Tongue (tissue), 2 donors: Measurements from ENCODE around the gene CTXN1. TPM values are rescaled to one million over a fixed set of nuclear protein-coding genes. Genes with fewer than 3 reads are reported as not detected.
A peak's percentile ranks its signal among the peaks of the same experiment; 100 is the strongest.

Source experiments
- DNase-seq: peaks from one replicate; pipeline ENCODE4 v3.0.0-alpha.2; 2015
- total RNA-seq: library from RNA; depleted of rRNA; stranded (reverse); fragments of >200 nt; gene quantifications from one replicate; pipeline ENCODE4 v1.2.3, GENCODE V29; 2014

Gene CTXN1
- total RNA-seq, 1 donor from 2014 or later, result 0.31 TPM

DNA sequence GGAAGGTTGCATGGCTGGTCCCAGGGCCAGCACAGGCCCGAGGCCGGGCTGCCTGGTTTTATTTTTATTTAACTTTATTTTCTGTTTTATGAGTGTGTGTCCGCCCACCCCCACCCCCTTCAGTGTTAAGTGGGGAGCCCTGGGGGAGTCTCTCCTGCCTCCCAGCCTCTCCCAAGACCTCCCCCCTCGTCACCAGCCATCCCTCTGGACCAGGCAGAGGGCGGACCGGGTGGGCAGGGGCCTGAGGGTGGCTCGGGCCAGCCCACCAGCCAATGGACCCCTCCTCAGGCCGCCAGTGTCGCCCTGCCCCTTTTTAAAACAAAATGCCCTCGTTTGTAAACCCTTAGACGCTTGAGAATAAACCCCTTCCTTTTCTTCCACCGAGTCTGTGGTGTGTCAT is 11.8 kb downstream of the CTXN1 start:
- DNase-seq, result no peak

DNA sequence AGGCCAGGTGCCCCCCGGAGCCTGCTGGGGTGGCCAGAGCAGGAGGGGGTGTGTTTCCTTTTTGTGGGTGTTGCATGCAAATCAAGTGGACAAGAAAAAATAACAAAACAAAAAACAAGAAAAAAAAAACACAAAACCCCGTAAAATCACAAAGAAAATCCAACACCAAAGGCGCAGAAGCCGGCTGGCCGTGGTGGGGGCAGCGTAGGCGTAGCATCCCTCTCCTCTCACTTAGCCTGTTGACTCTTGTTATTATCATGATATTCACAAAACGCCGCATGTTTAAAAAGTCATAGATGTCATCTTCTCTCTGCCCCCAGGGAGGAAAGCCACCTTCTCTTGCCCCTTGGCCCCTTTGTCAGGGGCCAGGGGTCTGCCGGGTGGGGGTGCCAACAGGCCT is 12.3 kb downstream of the CTXN1 start:
- no peak for DNase-seq

DNA sequence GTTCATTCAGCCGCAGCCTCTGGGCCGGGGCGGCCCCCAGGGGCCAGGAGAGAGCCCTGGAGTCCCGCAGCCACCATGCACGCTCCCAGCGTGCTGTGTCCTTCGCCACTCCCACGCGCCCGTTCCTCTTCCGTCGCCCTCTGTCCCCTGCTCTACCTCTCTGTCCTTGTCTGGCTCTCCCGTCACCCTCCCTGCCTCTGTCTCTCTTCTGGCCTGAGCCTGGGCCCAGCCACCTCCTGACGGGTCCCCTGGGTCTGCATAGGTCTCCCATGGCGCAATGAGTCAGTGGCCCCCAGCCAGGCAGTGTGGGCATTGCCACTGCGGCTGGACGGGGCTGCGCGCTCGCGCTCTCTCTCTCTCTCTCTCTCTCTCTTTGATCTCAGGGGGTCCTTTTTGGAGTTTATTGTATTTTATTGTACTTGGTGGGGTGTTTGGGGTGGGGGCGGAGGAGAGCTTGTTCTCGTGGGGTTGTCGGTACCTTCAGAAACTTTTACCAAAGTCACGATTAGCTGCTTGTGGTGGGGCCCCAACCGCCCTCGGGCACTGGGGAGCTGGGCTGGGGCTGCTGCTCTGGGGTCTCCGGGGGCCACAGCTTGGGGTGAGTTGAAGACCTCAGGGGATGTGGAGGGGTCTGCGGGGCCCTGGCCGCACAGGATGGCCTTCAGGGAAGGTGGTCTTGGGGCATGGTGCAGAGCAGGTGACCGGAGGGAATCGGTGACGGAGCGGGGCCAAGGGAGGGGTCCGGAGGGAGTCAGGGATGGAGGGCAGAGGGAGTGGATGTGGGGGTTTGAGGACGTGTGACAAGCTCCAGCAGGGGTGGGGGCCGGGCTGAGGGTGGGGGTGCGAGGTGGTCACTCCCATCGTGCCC is 13.0 kb downstream of the CTXN1 start:
- no peak for DNase-seq

DNA sequence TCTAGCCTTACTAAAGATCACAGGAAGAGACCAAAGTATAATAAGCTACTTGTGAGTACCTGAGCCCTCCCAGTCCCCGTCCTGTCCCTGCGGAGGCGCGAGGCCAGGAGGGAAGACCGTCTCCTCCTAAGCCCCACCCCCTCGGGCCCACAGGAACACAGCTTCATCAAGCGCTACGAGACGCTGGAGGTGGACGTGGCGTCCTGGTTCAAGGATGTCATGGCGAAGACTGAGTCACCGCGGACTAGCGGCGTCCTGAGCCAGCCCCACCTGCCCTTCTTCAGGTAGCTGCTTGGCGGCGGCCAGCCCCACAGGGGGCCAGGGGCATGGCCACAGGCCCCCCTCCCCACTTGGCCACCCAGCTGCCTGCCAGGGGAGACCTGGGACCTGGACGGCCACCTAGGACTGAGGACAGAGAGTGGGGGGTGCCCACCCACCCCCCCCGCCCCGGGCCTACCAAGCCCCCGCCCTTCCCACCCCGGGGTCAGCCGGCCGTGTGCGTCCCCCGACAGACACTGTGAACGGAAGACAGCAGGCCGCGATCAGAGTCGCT is 13.7 kb downstream of the CTXN1 start:
- no peak for DNase-seq

DNA sequence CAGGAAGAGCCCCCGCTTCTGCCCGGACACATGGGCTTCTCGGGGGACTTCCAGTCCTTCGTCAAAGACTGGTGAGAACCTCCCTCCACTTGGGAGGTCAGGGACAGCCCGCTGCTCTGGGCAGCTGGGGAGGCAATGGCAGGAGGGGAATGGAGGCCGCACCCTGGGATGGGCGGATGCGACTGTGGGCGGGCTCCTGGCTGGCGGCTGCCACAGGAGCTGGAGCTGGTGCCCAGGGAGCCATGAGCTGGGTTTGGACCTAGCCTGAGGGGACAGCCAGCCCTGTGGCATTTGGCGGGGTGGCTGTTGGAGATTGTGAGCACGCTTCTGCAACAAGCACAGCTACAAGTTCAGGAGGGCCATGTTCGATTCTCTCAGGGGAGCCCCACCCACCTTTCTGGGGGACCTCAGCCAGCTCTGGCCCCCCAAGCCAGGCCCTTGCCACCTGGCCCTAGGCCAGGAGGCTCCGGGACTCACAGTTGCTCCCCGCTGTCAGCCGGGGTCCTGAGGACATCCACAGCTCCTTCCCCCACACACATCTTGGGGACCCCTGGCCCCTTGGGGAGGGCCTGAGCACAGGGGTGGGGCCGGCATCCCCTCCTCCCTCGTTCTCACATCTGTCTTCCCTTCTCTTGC is 14.3 kb downstream of the CTXN1 start:
- DNase-seq, result no peak

DNA sequence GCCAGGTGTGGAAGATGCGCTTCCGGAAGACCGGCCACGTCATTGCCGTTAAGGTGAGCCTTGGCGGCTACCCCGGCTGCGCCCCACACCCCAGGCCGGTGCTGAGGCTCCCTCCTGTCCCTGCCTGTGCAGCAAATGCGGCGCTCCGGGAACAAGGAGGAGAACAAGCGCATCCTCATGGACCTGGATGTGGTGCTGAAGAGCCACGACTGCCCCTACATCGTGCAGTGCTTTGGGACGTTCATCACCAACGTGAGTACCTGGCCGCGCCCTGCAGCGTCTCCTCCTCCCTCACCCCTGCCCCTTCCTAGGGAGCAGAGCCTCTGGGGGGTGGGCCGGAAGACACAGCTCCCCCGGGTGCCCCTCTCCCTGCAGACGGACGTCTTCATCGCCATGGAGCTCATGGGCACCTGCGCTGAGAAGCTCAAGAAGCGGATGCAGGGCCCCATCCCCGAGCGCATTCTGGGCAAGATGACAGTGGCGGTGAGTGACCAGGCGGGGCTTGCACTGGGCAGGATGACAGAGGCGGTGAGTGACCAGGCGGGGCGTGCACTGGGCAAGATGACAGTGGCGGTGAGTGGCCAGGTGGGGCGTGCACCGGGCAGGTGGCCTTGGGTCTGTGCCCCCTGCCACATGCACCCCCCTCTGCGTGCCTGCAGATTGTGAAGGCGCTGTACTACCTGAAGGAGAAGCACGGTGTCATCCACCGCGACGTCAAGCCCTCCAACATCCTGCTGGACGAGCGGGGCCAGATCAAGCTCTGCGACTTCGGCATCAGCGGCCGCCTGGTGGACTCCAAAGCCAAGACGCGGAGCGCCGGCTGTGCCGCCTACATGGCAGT is 15.4 kb downstream of the CTXN1 start:
- no peak for DNase-seq

DNA sequence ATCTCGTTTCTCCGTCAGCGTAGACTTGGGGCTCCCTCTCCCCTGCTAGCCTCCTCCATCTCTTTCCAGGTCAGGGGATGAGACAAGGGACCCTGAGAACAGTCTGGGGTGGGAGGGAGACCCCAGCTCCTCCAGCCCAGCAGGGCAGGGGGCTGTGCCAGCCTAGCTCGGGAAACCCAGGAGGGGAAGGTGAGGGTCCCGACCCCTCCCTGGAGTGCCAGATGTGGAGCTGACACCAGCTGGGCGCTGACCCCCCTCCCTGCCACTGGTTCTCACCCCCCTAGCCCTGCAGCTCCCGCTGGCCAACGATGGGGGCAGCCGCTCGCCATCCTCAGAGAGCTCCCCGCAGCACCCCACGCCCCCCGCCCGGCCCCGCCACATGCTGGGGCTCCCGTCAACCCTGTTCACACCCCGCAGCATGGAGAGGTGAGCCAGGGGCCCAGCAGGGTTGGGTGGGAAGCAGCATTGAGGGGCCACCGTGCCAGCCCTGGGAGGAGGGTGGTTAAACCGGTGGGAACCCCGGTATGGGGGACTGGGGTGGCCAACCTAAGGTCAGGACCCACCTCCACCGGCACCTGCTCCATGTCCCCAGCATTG is 16.4 kb downstream of the CTXN1 start:
- DNase-seq, result no peak

DNA sequence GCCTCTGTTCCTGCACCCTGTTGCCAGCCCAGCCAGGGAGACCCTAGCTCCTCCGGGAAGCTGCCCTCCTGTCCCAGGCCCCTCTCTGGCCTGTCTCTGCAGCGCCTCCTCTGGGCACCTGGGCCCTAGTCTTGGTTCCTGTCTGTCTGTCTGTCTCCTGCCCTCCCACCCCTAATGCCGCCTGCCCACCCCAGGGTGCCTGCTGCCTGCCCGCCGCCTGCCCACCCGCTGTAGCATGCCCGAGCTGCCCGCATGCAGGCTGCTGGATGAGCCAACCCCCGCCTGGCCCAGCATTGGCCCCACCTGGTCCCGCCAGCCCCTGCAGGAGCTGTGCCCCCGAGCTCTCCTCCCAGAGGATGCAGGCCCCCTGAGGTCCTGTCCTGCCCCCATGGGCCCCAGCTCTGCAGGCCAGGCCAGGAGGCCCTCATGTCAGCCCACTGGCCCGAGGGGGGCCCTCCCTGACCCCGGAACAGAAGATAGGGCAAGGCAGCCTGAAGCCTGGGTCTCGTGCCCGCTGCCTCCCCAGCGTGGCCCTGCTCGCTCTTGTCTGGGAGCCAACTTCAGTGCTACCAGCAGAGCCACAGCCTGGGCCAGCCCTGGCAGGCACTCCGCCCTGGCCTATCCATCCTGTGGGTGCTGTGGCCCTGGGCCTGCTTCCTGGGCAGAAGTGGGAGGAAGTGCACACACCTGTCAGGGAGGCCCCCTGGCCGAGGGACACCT is 17.0 kb downstream of the CTXN1 start:
- no peak for DNase-seq

DNA sequence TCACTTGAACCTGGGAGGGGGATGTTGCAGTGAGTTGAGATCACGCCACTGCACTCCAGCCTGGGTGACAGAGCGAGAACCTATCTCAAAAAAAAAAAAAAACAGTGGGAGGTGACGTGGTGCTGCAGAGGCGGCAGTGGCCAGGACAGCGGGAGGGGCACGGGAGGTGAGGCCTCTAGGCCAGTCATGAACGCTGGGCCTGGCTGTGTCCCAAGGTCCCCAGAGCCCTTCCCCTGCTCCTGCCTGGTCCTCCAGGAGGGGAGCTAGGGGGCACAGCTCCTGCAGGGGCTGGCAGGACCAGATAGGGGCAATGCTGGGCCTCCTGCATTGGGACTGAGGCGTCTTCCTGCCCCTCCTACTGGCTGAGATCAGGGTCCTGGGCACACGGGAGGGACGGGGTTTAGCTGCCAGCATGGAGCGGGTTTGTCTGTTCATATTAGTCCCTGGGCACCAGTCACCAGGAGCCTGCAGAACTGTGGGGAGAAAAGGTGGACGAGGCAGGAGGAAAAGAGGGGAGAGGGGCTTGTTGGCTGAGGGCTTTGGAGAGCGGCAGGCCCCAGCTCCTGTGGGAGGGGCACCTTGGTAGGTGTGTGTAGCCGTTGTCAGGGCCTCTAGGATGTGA is 17.7 kb downstream of the CTXN1 start:
- no peak for DNase-seq

DNA sequence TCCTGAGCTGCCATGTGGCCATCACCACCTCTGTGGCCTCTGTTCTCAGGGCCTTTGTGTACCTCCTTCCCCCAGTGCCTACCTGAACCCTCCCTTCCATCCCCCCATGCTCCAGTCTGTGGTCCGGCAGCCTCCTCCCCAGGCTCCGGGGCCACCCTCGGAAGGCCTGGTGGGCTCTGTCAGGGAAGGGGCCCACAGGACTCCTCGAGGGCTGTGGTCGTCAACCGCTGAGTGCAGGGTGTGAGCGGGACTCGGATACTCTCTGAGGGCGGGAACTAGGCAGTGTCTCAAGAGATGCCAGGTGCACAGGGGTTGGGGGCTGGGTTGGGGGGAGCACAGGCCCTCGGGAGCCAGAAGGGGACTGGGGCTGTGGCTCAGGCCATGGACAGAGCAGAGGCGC is 18.4 kb downstream of the CTXN1 start:
- no peak for DNase-seq

DNA sequence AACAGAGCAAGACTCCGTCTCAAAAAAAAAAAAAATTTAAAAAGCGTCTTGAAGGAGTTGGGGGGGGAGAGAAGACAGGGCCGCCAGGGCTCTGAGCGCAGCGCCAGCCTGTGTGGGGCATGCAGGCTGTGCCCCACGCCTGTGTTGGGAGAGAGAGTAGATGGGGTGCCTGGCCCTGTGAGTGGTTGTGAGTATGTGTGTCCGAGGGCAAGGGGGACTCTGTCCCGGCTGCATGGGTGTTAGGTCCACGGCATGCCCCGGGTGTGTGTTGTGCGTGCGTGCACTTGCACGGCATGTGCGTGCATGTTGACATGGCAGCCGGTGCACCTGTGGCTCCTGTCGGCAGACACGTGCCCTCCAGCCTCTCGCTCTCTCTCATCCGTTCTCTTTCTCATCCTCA is 18.8 kb downstream of the CTXN1 start:
- no peak for DNase-seq

DNA sequence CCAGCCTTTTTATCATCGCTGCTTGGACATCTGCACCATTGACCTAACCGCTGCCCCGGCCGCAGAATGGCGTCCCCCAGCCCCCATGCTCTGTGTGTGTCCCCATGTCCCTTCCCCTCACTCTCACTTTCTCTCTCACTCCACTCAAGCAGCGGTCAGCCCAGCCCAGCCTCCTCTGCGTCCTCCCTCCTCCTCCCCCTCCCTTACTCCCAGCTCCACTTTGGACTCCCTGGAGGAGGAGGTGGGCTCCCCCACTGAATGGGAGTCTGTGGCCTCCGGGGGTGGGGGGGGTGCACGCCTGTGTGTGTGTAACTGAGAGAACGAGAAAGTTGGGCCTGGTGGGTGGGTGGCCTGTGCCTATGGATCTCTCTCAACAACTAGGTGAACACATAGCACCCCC is 20.1 kb downstream of the CTXN1 start:
- DNase-seq, result no peak

DNA sequence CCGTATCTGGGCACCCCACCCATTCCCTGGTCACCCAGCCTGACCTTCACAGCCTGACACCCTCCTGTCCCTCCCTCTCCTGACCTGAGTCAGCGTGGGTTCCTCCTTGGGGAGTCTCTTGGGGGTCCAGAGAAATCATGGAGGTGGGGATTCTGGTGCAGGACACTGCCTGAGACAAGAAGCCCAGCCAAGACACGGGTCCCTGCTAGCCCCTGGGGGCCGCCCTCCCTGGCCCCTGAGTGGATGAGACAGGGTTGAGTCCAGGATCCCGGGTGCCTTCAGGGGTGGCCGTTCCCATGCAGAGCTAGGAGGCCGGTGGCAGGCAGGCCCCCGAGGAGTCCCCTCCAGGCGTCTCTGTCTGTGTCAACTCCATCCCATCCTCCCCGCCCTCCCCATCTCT is 20.7 kb downstream of the CTXN1 start:
- no peak for DNase-seq

DNA sequence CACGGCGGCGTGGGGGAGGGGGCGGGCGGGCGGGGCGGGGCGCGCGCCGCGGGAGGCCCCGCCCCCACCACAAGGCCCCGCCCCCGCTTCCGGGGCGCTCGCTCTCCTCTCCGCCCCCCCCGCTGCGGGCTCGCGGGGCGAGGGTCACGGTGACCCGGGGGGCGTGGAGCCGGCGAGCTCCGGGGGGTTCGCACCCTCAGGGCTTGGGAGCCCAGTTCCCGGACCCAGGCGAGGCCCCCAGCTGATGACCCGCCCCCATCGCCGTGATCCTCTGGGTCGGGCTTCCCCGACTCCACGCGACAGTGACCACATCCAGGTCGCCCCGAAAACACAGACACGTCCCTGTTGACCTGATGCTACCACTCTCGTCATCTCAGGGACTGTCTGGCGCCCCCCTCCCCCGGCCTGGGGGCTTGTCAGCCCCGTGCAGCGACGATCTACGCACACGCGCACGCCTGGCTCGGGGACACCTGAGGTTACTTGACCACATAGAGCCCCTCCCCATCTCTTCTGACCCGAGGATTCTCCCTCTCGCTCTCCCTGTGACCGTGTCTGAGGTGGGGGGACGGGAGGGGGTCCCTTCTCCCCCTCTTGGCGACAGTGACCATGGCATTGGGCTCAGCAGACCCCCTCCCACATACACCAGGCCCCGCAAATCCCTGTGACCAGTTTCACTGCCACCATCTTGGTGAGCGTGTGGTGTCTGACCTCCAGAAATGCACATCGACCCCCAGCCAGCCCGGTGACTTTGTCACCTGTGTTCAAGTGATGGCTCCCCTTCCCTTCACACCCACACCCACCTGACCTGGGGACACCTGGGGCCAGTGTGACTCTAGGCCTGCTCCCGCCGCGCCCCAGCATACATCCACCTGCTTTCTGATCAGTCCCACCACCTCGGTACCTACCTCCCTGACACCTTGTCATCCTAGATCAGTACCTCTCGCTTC is 21.6 kb downstream of the CTXN1 start:
- no peak for DNase-seq

DNA sequence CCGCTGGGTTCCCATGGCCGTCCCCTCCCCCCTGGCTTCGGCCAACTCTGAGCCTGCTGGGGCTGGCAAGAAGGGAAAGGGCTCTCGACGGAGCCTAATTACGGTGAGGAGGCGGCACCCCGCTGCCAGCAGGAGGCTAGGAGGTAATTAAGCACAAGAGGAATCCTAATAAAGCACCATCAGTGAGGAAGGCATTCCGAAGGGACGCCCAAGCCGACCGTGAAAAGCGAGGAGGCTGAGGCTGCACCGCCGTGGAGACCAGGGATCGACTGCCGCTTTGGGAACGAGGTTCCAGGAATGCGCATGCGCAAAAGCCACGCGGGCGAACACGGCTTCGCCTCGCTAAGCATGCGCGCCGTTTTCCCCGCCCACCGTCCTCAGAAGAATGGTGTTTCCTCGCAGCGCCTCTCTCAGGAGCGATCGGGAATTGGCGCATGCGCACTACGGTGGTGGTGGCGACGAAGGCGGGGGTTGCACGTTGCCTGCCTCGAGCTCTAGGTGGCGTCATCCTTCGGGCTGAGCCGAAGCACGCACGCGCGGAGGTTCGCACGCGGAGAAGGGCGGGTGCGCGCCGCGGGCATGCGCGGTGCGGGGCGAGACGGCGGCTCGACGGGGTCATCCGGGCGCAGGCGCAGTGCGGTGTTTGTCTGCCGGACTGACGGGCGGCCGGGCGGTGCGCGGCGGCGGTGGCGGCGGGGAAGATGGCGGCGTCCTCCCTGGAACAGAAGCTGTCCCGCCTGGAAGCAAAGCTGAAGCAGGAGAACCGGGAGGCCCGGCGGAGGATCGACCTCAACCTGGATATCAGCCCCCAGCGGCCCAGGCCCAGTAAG is 22.5 kb downstream of the CTXN1 start, which contains the start of gene MAP2K7:
Gene MAP2K7 (plus strand): TSS at position 634 of the 830 bp plus-strand sequence. CDS start 68 bp downstream, at position 702.
- DNase-seq, result peak; percentile 100

DNA sequence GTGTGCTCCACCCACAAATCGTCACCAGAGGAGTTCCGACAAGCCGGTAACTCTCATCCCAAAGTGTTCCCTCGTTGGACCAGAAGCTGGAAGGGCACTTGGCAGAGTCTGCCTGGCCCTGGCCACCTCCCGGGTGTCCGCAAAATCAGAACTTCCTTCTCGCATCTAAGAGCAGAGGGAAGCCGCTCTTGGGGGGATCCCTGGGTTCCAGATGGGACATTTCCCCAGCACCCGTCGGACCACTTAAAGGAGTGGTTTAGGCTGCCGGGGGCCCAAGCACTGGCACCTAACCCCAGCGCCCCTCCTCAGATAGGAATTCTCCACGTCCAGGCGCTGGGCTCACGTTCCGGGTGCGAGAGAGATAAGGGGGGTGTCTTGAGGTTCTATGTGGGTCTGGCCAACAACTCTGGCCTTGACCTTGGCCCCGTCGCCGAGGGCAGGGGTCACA is 23.1 kb downstream of the CTXN1 start:
- no peak for DNase-seq

DNA sequence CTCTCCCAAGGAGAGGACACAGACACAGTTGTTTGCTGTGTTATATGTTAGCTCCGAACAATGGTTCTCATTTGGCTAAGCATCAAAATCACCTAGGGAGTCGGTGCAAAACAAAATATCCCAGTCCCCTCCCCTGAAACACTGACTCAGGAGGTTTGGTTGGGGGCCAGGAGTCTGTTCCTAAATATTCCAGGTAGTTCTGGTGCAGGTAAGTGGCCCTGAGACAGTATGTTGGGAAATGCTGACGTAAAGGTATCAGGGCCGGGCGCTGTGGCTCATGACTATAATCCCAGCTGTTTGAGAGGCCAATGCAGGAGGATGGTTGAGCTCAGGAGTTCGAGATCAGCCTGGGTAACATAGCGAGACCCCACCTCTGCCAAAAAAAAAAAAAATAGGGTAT is 24.6 kb downstream of the CTXN1 start:
- DNase-seq, result no peak

DNA sequence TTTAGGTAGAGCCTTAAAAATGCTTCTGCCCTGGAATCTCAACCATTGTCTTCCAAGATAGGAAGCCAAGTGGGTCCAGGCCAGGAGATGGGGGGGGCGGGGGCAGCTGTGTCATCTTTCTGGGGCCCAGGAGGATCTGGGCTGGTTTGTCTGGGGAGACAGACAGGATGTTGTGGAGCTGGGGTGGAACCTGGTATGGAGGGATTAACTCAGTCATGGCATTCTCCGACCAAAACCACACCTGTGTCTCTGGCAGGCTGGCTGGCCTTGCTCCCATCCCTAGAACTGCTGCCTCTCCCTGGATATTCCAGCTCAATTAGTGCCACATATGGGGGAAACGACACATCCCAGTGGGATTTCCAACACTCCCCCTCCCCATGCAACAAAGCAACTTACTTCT is 25.0 kb downstream of the CTXN1 start:
- no peak for DNase-seq

DNA sequence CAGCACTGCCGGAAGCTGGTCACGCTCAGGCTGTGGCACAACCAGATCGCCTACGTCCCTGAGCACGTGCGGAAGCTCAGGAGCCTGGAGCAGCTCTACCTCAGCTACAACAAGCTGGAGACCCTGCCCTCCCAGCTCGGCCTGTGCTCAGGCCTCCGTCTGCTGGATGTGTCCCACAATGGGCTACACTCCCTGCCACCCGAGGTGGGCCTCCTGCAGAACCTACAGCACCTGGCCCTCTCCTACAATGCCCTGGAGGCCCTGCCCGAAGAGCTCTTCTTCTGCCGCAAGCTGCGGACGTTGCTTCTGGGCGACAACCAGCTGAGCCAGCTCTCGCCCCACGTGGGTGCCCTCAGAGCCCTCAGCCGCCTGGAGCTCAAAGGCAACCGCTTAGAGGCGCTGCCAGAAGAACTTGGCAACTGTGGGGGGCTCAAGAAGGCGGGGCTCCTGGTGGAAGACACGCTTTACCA is 25.5 kb downstream of the CTXN1 start:
- DNase-seq, result no peak
